PC-9 (cell line): ENCODE data around the gene G0S2. TPM values are rescaled to one million over a fixed set of nuclear protein-coding genes. Genes with fewer than 3 reads are reported as not detected.

Experiments
- BruUV-seq: library from RNA; stranded (reverse); fragments of 400-500 nt; replicated peaks from 2 replicates; lab custom pipeline; 2021; lab: Mats Ljungman, UMichigan
- CTCF ChIA-PET: fragments of 300-600 bp; sonication (Branson Sonifier 250); formaldehyde crosslinking; loops from one replicate; lab custom pipeline; 2022; ENCODE audit warnings: antibody characterized with exemption; lab: Charles Lee
- POLR2A ChIA-PET: fragments of 300-600 bp; sonication (Branson Sonifier 250); formaldehyde crosslinking; loops from one replicate; lab custom pipeline; 2022; ENCODE audit warnings: antibody characterized with exemption; ENCODE audit not compliant: unreplicated experiment; lab: Charles Lee
- DNase-seq, 2 experiments: peaks; one replicate each; pipeline versions ENCODE4 v3.0.0 to v3.0.0-alpha.2; 2015 to 2022; ENCODE audit warnings: mixed read lengths in 1 of 2
- H2AFZ ChIP-seq: fragments of 200-600 bp; sonication (generic); 2 replicates; pipeline ENCODE4 v1.8.1; 2017; ENCODE audit warnings: antibody characterized with exemption
- H3F3A ChIP-seq: fragments of 200-600 bp; sonication (generic); 2 replicates; pipeline ENCODE4 v1.8.1; 2017; ENCODE audit warnings: antibody characterized with exemption, mild to moderate bottlenecking, low read depth; ENCODE audit not compliant: insufficient read depth
- H3K27ac ChIP-seq: fragments of 200-600 bp; sonication (generic); 2 replicates; pipeline ENCODE4 v1.6.1; 2016; ENCODE audit warnings: mixed run types
- H3K27me3 ChIP-seq: fragments of 200-600 bp; sonication (generic); 2 replicates; pipeline ENCODE4 v1.6.1; 2016; ENCODE audit warnings: low read depth, mixed run types; ENCODE audit not compliant: insufficient read depth
- H3K36me3 ChIP-seq: fragments of 200-600 bp; sonication (generic); 2 replicates; pipeline ENCODE4 v1.6.1; 2016; ENCODE audit warnings: low read depth, mixed run types
- H3K4me1 ChIP-seq: fragments of 200-600 bp; sonication (generic); replicated peaks from 2 replicates; pipeline ENCODE4 v1.6.1; 2016; ENCODE audit warnings: mixed run types; ENCODE audit not compliant: insufficient read depth
- H3K4me2 ChIP-seq: fragments of 200-600 bp; sonication (generic); 2 replicates; pipeline ENCODE4 v1.6.1; 2017; ENCODE audit warnings: mixed run types
- H3K4me3 ChIP-seq: fragments of 200-600 bp; sonication (generic); 2 replicates; pipeline ENCODE4 v1.6.1; 2016; ENCODE audit warnings: mixed run types
- H3K79me2 ChIP-seq: fragments of 200-600 bp; sonication (generic); 2 replicates; pipeline ENCODE4 v1.6.1; 2017; ENCODE audit warnings: low read depth, mixed run types
- H3K9me2 ChIP-seq: fragments of 200-600 bp; sonication (generic); 2 replicates; pipeline ENCODE4 v1.8.1; 2017; ENCODE audit warnings: mild to moderate bottlenecking; ENCODE audit not compliant: insufficient read depth
- H3K9me3 ChIP-seq: fragments of 200-600 bp; sonication (generic); 2 replicates; pipeline ENCODE4 v1.8.1; 2016; ENCODE audit warnings: low read depth; ENCODE audit not compliant: insufficient read depth
- H4K20me1 ChIP-seq: fragments of 200-600 bp; sonication (generic); 2 replicates; pipeline ENCODE4 v1.8.1; 2017; ENCODE audit not compliant: insufficient read depth
- EZH2 ChIP-seq: fragments of 200-600 bp; sonication (generic); IDR thresholded peaks from 2 replicates; pipeline ENCODE4 v1.8.0; 2017; ENCODE audit warnings: antibody characterized with exemption, low read depth
- intact Hi-C: fragments of 100-400 bp; cut with micrococcal nuclease; formaldehyde crosslinking; loops from one replicate; pipeline ENCODE4 v1.10.0; 2022; ENCODE audit not compliant: unreplicated experiment
- total RNA-seq: library from RNA; stranded (reverse); gene quantifications from 2 replicates; pipeline ENCODE4 v1.2.3, GENCODE V29; 2021
- TF ChIP-seq, protein P1 (sequence below): fragments of 200-600 bp; sonication (generic); conservative IDR thresholded peaks from 2 replicates; pipeline ENCODE4 v1.6.1; 2017; ENCODE audit warnings: mixed run types, antibody characterized with exemption, mild to moderate bottlenecking, moderate library complexity

The G0S2 gene
- total RNA-seq, 1 experiment from 2014 or later = 2.4 TPM

DNA sequence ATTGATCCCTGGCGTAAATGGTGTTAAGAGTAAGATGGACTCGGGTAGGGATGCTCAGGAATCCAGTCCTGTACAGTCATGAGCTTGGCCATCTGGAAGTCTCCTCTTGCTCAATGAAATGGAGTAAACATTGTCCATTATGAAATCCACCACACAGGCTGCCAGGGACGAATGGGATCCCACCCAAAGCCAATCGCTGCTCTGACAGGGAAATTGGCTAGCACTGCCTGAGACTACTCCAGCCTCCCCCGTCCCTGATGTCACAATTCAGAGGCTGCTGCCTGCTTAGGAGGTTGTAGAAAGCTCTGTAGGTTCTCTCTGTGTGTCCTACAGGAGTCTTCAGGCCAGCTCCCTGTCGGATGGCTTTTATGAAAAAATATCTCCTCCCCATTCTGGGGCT lies 29.4 kb downstream of the G0S2 start, which contains the start of gene HSD11B1:
Gene HSD11B1, plus strand, starts transcription at position 263 of the 400 bp plus-strand sequence. Its CDS starts 97 bp downstream, at position 360.
- no peak within 1 kb of the TSS for H3K4me2 ChIP-seq
- H2AFZ ChIP-seq = no peak within 1 kb of the TSS
- no peak for TF ChIP-seq EZH2
- TF ChIP-seq, protein P1, sequence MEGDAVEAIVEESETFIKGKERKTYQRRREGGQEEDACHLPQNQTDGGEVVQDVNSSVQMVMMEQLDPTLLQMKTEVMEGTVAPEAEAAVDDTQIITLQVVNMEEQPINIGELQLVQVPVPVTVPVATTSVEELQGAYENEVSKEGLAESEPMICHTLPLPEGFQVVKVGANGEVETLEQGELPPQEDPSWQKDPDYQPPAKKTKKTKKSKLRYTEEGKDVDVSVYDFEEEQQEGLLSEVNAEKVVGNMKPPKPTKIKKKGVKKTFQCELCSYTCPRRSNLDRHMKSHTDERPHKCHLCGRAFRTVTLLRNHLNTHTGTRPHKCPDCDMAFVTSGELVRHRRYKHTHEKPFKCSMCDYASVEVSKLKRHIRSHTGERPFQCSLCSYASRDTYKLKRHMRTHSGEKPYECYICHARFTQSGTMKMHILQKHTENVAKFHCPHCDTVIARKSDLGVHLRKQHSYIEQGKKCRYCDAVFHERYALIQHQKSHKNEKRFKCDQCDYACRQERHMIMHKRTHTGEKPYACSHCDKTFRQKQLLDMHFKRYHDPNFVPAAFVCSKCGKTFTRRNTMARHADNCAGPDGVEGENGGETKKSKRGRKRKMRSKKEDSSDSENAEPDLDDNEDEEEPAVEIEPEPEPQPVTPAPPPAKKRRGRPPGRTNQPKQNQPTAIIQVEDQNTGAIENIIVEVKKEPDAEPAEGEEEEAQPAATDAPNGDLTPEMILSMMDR = no peak
- CTCF ChIA-PET = interaction anchor here (0.6 kb wide), 1 partner anchor 77 kb away, joined by 3 read pairs; no protein-coding TSS in a partner anchor
- H3F3A ChIP-seq = no peaks in the 10 kb centered on the region
- H4K20me1 ChIP-seq = no peaks in the 10 kb centered on the region
- H3K4me3 ChIP-seq = no peak within 1 kb of the TSS
- intact Hi-C loops = no loop called here
- H3K79me2 ChIP-seq = no peaks in the 10 kb centered on the region
- H3K9me2 ChIP-seq = no peaks in the 10 kb centered on the region
- no peak within 1 kb of the TSS for H3K27ac ChIP-seq
- H3K36me3 ChIP-seq = no peaks in the 10 kb centered on the region
- no peak for DNase-seq
- no TSS peak for BruUV-seq
- POLR2A ChIA-PET = no interaction called here
- no peaks in the 10 kb centered on the region for H3K4me1 ChIP-seq
- H3K27me3 ChIP-seq = no peaks in the 10 kb centered on the region
- H3K9me3 ChIP-seq = no peaks in the 10 kb centered on the region

DNA sequence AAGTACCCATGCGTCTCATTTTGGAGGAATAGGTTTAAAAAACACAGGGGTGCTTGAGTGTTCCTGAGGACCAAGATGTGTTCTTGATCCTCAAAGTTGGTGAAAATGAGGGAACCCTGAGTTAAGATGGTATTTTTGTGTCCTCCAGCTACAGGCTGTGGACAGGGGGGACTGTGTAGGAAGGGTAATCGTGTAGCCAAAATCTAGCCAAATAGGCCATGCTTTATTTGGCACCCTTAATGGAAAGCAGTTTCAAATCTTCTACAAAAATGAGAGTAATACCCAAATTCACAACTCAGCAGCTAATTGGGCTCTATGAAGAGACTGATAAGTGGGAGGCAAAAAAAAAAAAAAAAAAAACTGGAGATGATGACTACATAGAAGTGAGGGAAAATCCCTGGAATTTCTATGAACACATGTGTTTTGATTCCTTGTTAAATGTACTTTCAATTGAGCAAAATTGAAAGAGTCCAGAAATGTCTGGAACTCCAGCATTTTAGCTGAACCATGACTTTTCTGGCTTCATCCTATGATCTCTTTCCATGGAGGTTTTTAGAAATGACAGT lies 29.9 kb downstream of the G0S2 start:
- TF ChIP-seq, protein P1 = no peak
- TF ChIP-seq EZH2 = no peak
- Histone ChIP-seq H3K4me3 (no peak overlapping the region), H3K79me2 (no peaks in the 10 kb centered on the region), H3K27me3 (no peaks in the 10 kb centered on the region), H3F3A (no peaks in the 10 kb centered on the region), H3K36me3 (no peaks in the 10 kb centered on the region), H3K4me2 (no peak overlapping the region), H2AFZ (no peak overlapping the region), H3K27ac (no peak overlapping the region), H3K4me1 (no peaks in the 10 kb centered on the region), H3K9me2 (no peaks in the 10 kb centered on the region), H4K20me1 (no peaks in the 10 kb centered on the region), H3K9me3 (no peaks in the 10 kb centered on the region)
- DNase-seq = no peak
- POLR2A ChIA-PET = no interaction called here
- no TSS peak for BruUV-seq
- intact Hi-C loops = no loop called here
- CTCF ChIA-PET = no interaction called here

GRCh38 chr1:209706622-209707021 lies 31.4 kb downstream of the G0S2 start:
- H3K4me2 ChIP-seq = no peak overlapping the region
- POLR2A ChIA-PET = no interaction called here

More at GRCh38 chr1:209706622-209707021, 31.4 kb downstream of the G0S2 start:
- no peaks in the 10 kb centered on the region for H3K27me3 ChIP-seq
- H3K79me2 ChIP-seq = no peaks in the 10 kb centered on the region
- CTCF ChIA-PET = no interaction called here
- no peaks in the 10 kb centered on the region for H4K20me1 ChIP-seq
- intact Hi-C loops = no loop called here
- H3K4me1 ChIP-seq = no peaks in the 10 kb centered on the region
- no peak overlapping the region for H3K4me3 ChIP-seq
- H3K36me3 ChIP-seq = no peaks in the 10 kb centered on the region
- TF ChIP-seq, protein P1 = no peak
- no peak for TF ChIP-seq EZH2
- no TSS peak for BruUV-seq
- no peak for DNase-seq
- H3K27ac ChIP-seq = no peak overlapping the region
- H3K9me3 ChIP-seq = no peaks in the 10 kb centered on the region
- no peak overlapping the region for H2AFZ ChIP-seq
- H3K9me2 ChIP-seq = no peaks in the 10 kb centered on the region
- H3F3A ChIP-seq = no peaks in the 10 kb centered on the region
